A549 (cell line): ENCODE data around the gene NDUFB4. TPM values are rescaled to one million over a fixed set of nuclear protein-coding genes. Genes with fewer than 3 reads are reported as not detected.
A peak's percentile ranks its signal among the peaks of the same experiment; 100 is the strongest.

ENCODE experiments used
- ATAC-seq, 2 experiments: fragments of 200-7000 bp in 1 of 2; fragments of >200 bp in 1 of 2; cut with Nextera tagmentation in 1 of 2; cut with Tn5 transposase in 1 of 2; 3 replicates each; pipeline versions ENCODE4 v1.8.0 to v1.9.1; 2018 to 2020; ENCODE audit warnings: mild to moderate bottlenecking in 1 of 2, moderate library complexity in 1 of 2
- CTCF ChIA-PET: fragments of 300-600 bp; sonication (Branson Sonifier 250); formaldehyde crosslinking; extraction: SDS; loops from one replicate; lab custom pipeline; 2021; ENCODE audit warnings: antibody characterized with exemption, inconsistent platforms; lab: Yijun Ruan, JAX
- POLR2A ChIA-PET: fragments of 350-600 bp; formaldehyde crosslinking; extraction: SDS; loops from one replicate; lab custom pipeline; 2021; ENCODE audit warnings: antibody characterized with exemption, inconsistent platforms; lab: Yijun Ruan, JAX
- DNase-seq, 2 experiments: peaks; one replicate each; pipeline versions ENCODE4 v3.0.0 to v3.0.0-alpha.2; 2011 to 2016; ENCODE audit warnings: low read depth in 1 of 2, low spot score in 1 of 2
- FAIRE-seq: peaks from 2 replicates; lab custom pipeline; 2011; peaks lifted over from hg19 to GRCh38; lab: Jason Lieb, UNC
- H3K27ac ChIP-seq, 2 experiments: fragments of >200 bp; sonication (Bioruptor Twin); formaldehyde crosslinking; 3 replicates each; pipeline ENCODE4 v1.5.1; 2016 to 2017
- H3K4me1 ChIP-seq: fragments of >200 bp; sonication (Bioruptor Twin); formaldehyde crosslinking; 3 replicates; pipeline ENCODE4 v1.6.1; 2016
- H3K4me2 ChIP-seq: fragments of >200 bp; sonication (Bioruptor Twin); formaldehyde crosslinking; 3 replicates; pipeline ENCODE4 v1.6.1; 2016
- H3K4me3 ChIP-seq: fragments of >200 bp; sonication (Bioruptor Twin); formaldehyde crosslinking; 3 replicates; pipeline ENCODE4 v1.5.1; 2016
- H3K9me3 ChIP-seq: fragments of >200 bp; sonication (Bioruptor Twin); formaldehyde crosslinking; 3 replicates; pipeline ENCODE4 v1.6.1; 2016
- CBX8 ChIP-seq: fragments of 200-600 bp; sonication (generic); IDR thresholded peaks from 2 replicates; pipeline ENCODE4 v1.6.1; 2016
- CHD2 ChIP-seq: fragments of 150-350 bp; IDR thresholded peaks from 2 replicates; pipeline ENCODE4 v1.6.1; 2014; ENCODE audit warnings: low read length; ENCODE audit not compliant: partially characterized antibody
- EHMT2 ChIP-seq: fragments of 200-600 bp; sonication (generic); IDR thresholded peaks from 2 replicates; pipeline ENCODE4 v1.6.1; 2016; ENCODE audit warnings: antibody characterized with exemption, low read depth, mild to moderate bottlenecking, moderate library complexity
- JUNB ChIP-seq: fragments of >200 bp; sonication (Bioruptor Twin); formaldehyde crosslinking; IDR thresholded peaks from 2 replicates; pipeline ENCODE4 v1.6.1; 2016
- MAZ ChIP-seq: fragments of 150-350 bp; IDR thresholded peaks from 2 replicates; pipeline ENCODE4 v1.6.1; 2014; ENCODE audit warnings: antibody characterized with exemption, low read depth, low read length, borderline replicate concordance
- NR3C1 ChIP-seq: fragments of >200 bp; sonication (Bioruptor Twin); formaldehyde crosslinking; IDR thresholded peaks from 3 replicates; pipeline ENCODE4 v1.6.1; 2017
- POLR2A ChIP-seq: IDR thresholded peaks from 2 replicates; pipeline ENCODE4 v1.6.1; 2012; ENCODE audit warnings: mild to moderate bottlenecking, low read length
- RAD21 ChIP-seq, 2 experiments: fragments of >200 bp in 1 of 2; sonication (Bioruptor Twin) in 1 of 2; formaldehyde crosslinking in 1 of 2; IDR thresholded peaks in 1 of 2; conservative IDR thresholded peaks in 1 of 2; 2 replicates in 1 of 2; 3 replicates in 1 of 2; pipeline ENCODE4 v1.6.1; 2012 to 2018; ENCODE audit warnings: inconsistent platforms in 1 of 2
- RARB ChIP-seq: fragments of 250-450 bp; sonication (Bioruptor Pico); IDR thresholded peaks from 2 replicates; pipeline ENCODE4 v1.8.0; 2021; ENCODE audit warnings: mild to moderate bottlenecking, moderate library complexity
- RCOR1 ChIP-seq: fragments of 150-350 bp; IDR thresholded peaks from 2 replicates; pipeline ENCODE4 v1.6.1; 2014; ENCODE audit warnings: antibody characterized with exemption, low read length, low read depth
- SMC3 ChIP-seq: fragments of >200 bp; sonication (Bioruptor Twin); formaldehyde crosslinking; IDR thresholded peaks from 3 replicates; pipeline ENCODE4 v1.6.1; 2018; ENCODE audit warnings: inconsistent platforms
- WGBS: methylation state at CpG from one replicate; pipeline ENCODE4 v1.1.6; 2017; ENCODE audit errors: missing lambda C conversion rate; 5-methylcytosine and 5-hydroxymethylcytosine counted together
- polyA plus RNA-seq, 4 experiments: library from polyadenylated mRNA; depleted of rRNA in 3 of 4; stranded (reverse); fragments of >200 nt; fragmentation: RNase III in 1 of 4; extraction: RNeasy Plus Mini Kit Qiagen cat#74134 plus additional on column Dnase treatment in 1 of 4; gene quantifications; 2 replicates in 3 of 4; 3 replicates in 1 of 4; pipeline ENCODE4 v1.2.3, GENCODE V29; 2011 to 2017
- TF ChIP-seq, protein P1 (sequence below): fragments of >200 bp; sonication (Bioruptor Twin); formaldehyde crosslinking; IDR thresholded peaks from 3 replicates; pipeline ENCODE4 v1.5.1; 2016
- TF ChIP-seq, protein P2 (sequence below): IDR thresholded peaks from 2 replicates; pipeline ENCODE4 v1.6.1; 2012; ENCODE audit warnings: low read depth, borderline replicate concordance
- TF ChIP-seq, protein P3 (sequence below): fragments of 200-600 bp; sonication (generic); IDR thresholded peaks from 2 replicates; pipeline ENCODE4 v1.6.1; 2016; ENCODE audit warnings: antibody characterized with exemption, mild to moderate bottlenecking, moderate library complexity
- TF ChIP-seq, protein P4 (sequence below): IDR thresholded peaks from 2 replicates; pipeline ENCODE4 v1.6.1; 2012

The NDUFB4 gene
- polyA plus RNA-seq, 2 of the 4 experiments (the other 2 are of a cell fraction) = 239 to 686 TPM

DNA sequence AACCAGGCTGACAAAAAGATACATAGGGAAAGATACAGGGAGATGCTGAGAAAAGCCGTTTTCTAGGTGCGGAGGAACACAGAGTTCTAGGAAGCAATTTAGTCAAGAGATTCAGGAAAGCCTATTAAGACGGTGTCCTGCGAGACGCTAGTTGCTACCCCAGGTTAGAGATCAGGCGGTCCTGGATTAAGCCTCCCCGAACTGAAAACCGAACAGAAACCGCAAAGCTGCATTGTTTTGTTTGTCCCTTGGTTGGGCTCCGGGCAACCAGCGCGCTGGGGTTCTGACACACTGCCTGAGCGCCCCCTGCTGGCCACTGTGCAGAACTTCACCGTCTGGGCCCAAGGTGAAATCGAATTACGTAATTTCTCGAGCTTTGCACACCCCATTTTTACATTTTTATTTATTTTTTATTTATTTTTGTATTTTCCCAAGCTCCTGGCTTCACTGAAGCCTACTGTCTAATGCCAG, 37.3 kb upstream of the NDUFB4 start (continued):
- peak; percentile 96 for TF ChIP-seq SMC3
- TF ChIP-seq, protein P1, sequence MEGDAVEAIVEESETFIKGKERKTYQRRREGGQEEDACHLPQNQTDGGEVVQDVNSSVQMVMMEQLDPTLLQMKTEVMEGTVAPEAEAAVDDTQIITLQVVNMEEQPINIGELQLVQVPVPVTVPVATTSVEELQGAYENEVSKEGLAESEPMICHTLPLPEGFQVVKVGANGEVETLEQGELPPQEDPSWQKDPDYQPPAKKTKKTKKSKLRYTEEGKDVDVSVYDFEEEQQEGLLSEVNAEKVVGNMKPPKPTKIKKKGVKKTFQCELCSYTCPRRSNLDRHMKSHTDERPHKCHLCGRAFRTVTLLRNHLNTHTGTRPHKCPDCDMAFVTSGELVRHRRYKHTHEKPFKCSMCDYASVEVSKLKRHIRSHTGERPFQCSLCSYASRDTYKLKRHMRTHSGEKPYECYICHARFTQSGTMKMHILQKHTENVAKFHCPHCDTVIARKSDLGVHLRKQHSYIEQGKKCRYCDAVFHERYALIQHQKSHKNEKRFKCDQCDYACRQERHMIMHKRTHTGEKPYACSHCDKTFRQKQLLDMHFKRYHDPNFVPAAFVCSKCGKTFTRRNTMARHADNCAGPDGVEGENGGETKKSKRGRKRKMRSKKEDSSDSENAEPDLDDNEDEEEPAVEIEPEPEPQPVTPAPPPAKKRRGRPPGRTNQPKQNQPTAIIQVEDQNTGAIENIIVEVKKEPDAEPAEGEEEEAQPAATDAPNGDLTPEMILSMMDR = peak; percentile 96
- TF ChIP-seq EHMT2 = no peak
- no peak for TF ChIP-seq POLR2A
- TF ChIP-seq, all 56 proteins: peak for 5

- CTCF ChIA-PET = interaction anchor here (0.6 to 8.0 kb wide), 61 partner anchors 8 to 980 kb away, joined by 3 to 220 read pairs (median 4); partner anchors contain the start of genes FSTL1, LRRC58 and STXBP5L
Observed at GRCh38 chr3:120559242-120560061, 36.7 kb upstream of the NDUFB4 start.

More at GRCh38 chr3:120559242-120560061, 36.7 kb upstream of the NDUFB4 start:
- FAIRE-seq (no peak), DNase-seq (peak in 1 of 2 experiments; percentile 33), ATAC-seq (peak; percentile 28 to 64; a peak in 4 of 6 replicates)
- Histone ChIP-seq H3K27ac (peak overlapping the region; percentile 44 to 74), H3K4me1 (peaks cover 12% of the 10 kb centered on the region), H3K4me2 (peak overlapping the region; percentile 83), H3K4me3 (peak overlapping the region; percentile 54), H3K9me3 (no peaks in the 10 kb centered on the region)
- 17% methylated on average over 15 of the region's 15 CpGs for WGBS
- TF ChIP-seq, protein P1 = no peak
- TF ChIP-seq RAD21 (conservative IDR thresholded peaks at IDR 0.05 in 1 of 2, IDR thresholded peaks at IDR 0.05 in 1 of 2) (no peak), CBX8 (no peak), RARB (CRISPR knock-in tag) (no peak), JUNB (no peak), RCOR1 (no peak), CHD2 (no peak), NR3C1 (no peak), MAZ (no peak)
- TF ChIP-seq, protein P2, sequence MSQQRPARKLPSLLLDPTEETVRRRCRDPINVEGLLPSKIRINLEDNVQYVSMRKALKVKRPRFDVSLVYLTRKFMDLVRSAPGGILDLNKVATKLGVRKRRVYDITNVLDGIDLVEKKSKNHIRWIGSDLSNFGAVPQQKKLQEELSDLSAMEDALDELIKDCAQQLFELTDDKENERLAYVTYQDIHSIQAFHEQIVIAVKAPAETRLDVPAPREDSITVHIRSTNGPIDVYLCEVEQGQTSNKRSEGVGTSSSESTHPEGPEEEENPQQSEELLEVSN = 0 out of 2 replicates have a peak, but pooled peaks have one; percentile 30
- TF ChIP-seq, protein P3, sequence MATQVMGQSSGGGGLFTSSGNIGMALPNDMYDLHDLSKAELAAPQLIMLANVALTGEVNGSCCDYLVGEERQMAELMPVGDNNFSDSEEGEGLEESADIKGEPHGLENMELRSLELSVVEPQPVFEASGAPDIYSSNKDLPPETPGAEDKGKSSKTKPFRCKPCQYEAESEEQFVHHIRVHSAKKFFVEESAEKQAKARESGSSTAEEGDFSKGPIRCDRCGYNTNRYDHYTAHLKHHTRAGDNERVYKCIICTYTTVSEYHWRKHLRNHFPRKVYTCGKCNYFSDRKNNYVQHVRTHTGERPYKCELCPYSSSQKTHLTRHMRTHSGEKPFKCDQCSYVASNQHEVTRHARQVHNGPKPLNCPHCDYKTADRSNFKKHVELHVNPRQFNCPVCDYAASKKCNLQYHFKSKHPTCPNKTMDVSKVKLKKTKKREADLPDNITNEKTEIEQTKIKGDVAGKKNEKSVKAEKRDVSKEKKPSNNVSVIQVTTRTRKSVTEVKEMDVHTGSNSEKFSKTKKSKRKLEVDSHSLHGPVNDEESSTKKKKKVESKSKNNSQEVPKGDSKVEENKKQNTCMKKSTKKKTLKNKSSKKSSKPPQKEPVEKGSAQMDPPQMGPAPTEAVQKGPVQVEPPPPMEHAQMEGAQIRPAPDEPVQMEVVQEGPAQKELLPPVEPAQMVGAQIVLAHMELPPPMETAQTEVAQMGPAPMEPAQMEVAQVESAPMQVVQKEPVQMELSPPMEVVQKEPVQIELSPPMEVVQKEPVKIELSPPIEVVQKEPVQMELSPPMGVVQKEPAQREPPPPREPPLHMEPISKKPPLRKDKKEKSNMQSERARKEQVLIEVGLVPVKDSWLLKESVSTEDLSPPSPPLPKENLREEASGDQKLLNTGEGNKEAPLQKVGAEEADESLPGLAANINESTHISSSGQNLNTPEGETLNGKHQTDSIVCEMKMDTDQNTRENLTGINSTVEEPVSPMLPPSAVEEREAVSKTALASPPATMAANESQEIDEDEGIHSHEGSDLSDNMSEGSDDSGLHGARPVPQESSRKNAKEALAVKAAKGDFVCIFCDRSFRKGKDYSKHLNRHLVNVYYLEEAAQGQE = no peak
- TF ChIP-seq, protein P4, sequence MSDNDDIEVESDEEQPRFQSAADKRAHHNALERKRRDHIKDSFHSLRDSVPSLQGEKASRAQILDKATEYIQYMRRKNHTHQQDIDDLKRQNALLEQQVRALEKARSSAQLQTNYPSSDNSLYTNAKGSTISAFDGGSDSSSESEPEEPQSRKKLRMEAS = peak; percentile 62
- POLR2A ChIA-PET = interaction anchor here (1.1 to 1.9 kb wide), 5 partner anchors 37 to 464 kb away, joined by 3 to 18 read pairs (median 4); partner anchors contain the start of genes FSTL1 and NDUFB4
